Testis (tissue), 3 donors: ENCODE results near the gene DPH5. TPM values are rescaled to one million over a fixed set of nuclear protein-coding genes. Genes with fewer than 3 reads are reported as not detected.

ENCODE experiments used
- DNase-seq: peaks from one replicate; pipeline ENCODE4 v3.0.0-alpha.2; 2019
- H3K27ac ChIP-seq, 2 donors: fragments of 200-600 bp; sonication (generic); one replicate each; pipeline ENCODE4 v1.5.1; 2019
- H3K27me3 ChIP-seq: fragments of 200-600 bp; sonication (generic); one replicate; pipeline ENCODE4 v1.5.1; 2019
- H3K36me3 ChIP-seq: fragments of 200-600 bp; sonication (generic); one replicate; pipeline ENCODE4 v1.5.1; 2017; ENCODE audit warnings: low read depth; ENCODE audit errors: missing control alignments
- H3K4me1 ChIP-seq: fragments of 200-600 bp; sonication (generic); one replicate; pipeline ENCODE4 v1.5.1; 2019
- H3K4me3 ChIP-seq, 2 donors: fragments of 200-600 bp; sonication (generic); one replicate each; pipeline ENCODE4 v1.5.1; 2017 to 2019
- H3K9me3 ChIP-seq: fragments of 200-600 bp; sonication (generic); one replicate; pipeline ENCODE4 v1.5.1; 2017
- CTCF ChIP-seq, 3 experiments: fragments of 450-650 bp in 2 of 3; fragments of 200-600 bp in 1 of 3; sonication (generic) in 1 of 3; IDR thresholded peaks; one replicate each; pipeline ENCODE4 v1.5.1; 2016 to 2019; ENCODE audit warnings: antibody characterized with exemption in 3 of 3, mild to moderate bottlenecking in 2 of 3, moderate library complexity in 1 of 3
- POLR2A ChIP-seq: fragments of 450-650 bp; IDR thresholded peaks from one replicate; pipeline ENCODE4 v1.6.1; 2017; ENCODE audit warnings: antibody characterized with exemption, mild to moderate bottlenecking, moderate library complexity
- WGBS, 2 donors: methylation state at CpG; one replicate each; pipeline ENCODE4 v1.1.5; 2018; 5-methylcytosine and 5-hydroxymethylcytosine counted together
- intact Hi-C: fragments of 100-400 bp; cut with DNase I; formaldehyde crosslinking; loops from one replicate; pipeline ENCODE4 v1.15.1; 2023; ENCODE audit warnings: low total_unique reads
- polyA plus RNA-seq: library from polyadenylated mRNA; stranded (reverse); fragments of 350-450 nt; fragmentation: Illumina TruSeq; extraction: RNeasy Lipid Tissue Mini Kit (QIAGEN cat#74804); gene quantifications from one replicate; pipeline ENCODE4 v1.2.3, GENCODE V29; 2014; ENCODE audit warnings: low read depth, low replicate concordance; ENCODE audit not compliant: insufficient read depth
- total RNA-seq, 2 donors: library from RNA; depleted of rRNA; stranded (reverse); fragments of >200 nt; gene quantifications; one replicate each; pipeline ENCODE4 v1.2.3, GENCODE V29; 2016

DPH5 gene
- total and polyA plus RNA-seq, 3 donors from 2014 or later, result 18.2 to 26.9 (median 25.2) TPM

- Histone ChIP-seq H3K4me3 (no peak overlapping the region), H3K4me1 (no peaks in the 10 kb centered on the region), H3K36me3 (no peaks in the 10 kb centered on the region), H3K27me3 (no peaks in the 10 kb centered on the region), H3K27ac (no peak overlapping the region), H3K9me3 (no peaks in the 10 kb centered on the region)
- WGBS, 2 donors, result 78 to 83% methylated on average over 3 of the region's 3 CpGs
- TF ChIP-seq POLR2A, result no peak
- DNase-seq, result no peak
- intact Hi-C loops, result no loop called here
Observed at GRCh38 chr1:101004670-101005069, 20.9 kb downstream of the DPH5 start.

GRCh38 chr1:101004061-101004460 is 21.5 kb downstream of the DPH5 start:
- no peak overlapping the region for H3K4me3 ChIP-seq
- H3K27ac ChIP-seq, result no peak overlapping the region
- no peaks in the 10 kb centered on the region for H3K4me1 ChIP-seq
- no peak for TF ChIP-seq CTCF (IDR thresholded peaks at IDR 0.05)
- no peak for TF ChIP-seq POLR2A
- H3K27me3 ChIP-seq, result no peaks in the 10 kb centered on the region
- H3K9me3 ChIP-seq, result no peaks in the 10 kb centered on the region
- intact Hi-C loops, result no loop called here
- no peaks in the 10 kb centered on the region for H3K36me3 ChIP-seq
- 59 to 68% methylated on average over 1 of the region's 1 CpG for WGBS, 2 donors
- DNase-seq, result no peak

GRCh38 chr1:101003012-101003650 is 22.5 kb downstream of the DPH5 start:
- no peak overlapping the region for H3K27ac ChIP-seq
- intact Hi-C loops, result no loop called here
- no peaks in the 10 kb centered on the region for H3K36me3 ChIP-seq
- TF ChIP-seq CTCF (IDR thresholded peaks at IDR 0.05) (no peak), POLR2A (no peak)
- H3K4me1 ChIP-seq, result no peaks in the 10 kb centered on the region
- no peak for DNase-seq
- no peaks in the 10 kb centered on the region for H3K9me3 ChIP-seq
- 75 to 82% methylated on average over 1 of the region's 1 CpG for WGBS, 2 donors
- H3K4me3 ChIP-seq, result no peak overlapping the region
- no peaks in the 10 kb centered on the region for H3K27me3 ChIP-seq

GRCh38 chr1:101002551-101002950 is 23.0 kb downstream of the DPH5 start:
- TF ChIP-seq CTCF (IDR thresholded peaks at IDR 0.05), result no peak
- TF ChIP-seq POLR2A, result no peak
- Histone ChIP-seq H3K27ac (no peak overlapping the region), H3K27me3 (no peaks in the 10 kb centered on the region), H3K9me3 (no peaks in the 10 kb centered on the region), H3K4me3 (no peak overlapping the region), H3K36me3 (no peaks in the 10 kb centered on the region), H3K4me1 (no peaks in the 10 kb centered on the region)
- intact Hi-C loops, result no loop called here
- WGBS, 2 donors, result 38 to 52% methylated on average over 2 of the region's 2 CpGs
- no peak for DNase-seq

GRCh38 chr1:101000131-101000873 is 25.3 kb downstream of the DPH5 start:
- no peak overlapping the region for H3K4me3 ChIP-seq
- 96% methylated on average over 2 of the region's 2 CpGs for WGBS, 2 donors
- DNase-seq, result no peak
- intact Hi-C loops, result no loop called here
- H3K4me1 ChIP-seq, result no peaks in the 10 kb centered on the region
- no peaks in the 10 kb centered on the region for H3K27me3 ChIP-seq
- H3K27ac ChIP-seq, result no peak overlapping the region
- H3K9me3 ChIP-seq, result no peaks in the 10 kb centered on the region
- TF ChIP-seq POLR2A (no peak), CTCF (IDR thresholded peaks at IDR 0.05) (no peak)
- H3K36me3 ChIP-seq, result no peaks in the 10 kb centered on the region
